CD14-positive monocyte (primary cell): Measurements from ENCODE around the gene EMILIN1. TPM values are rescaled to one million over a fixed set of nuclear protein-coding genes. Genes with fewer than 3 reads are reported as not detected.

ENCODE experiments used
- DNase-seq, 3 donors: peaks; one replicate each; pipeline ENCODE4 v3.0.0-alpha.2; 2011 to 2022
- H2AFZ ChIP-seq: 2 replicates; pipeline ENCODE4 v1.6.0; 2012; ENCODE audit warnings: mild to moderate bottlenecking, low read depth, low read length, inconsistent platforms; ENCODE audit not compliant: insufficient read depth, poor library complexity, severe bottlenecking
- H3K27ac ChIP-seq, 2 donors: 1 replicate in 1 of 2; 2 replicates in 1 of 2; pipeline ENCODE4 v1.5.1; 2012 to 2013; ENCODE audit warnings: low read length in 2 of 2, control low read depth in 1 of 2, inconsistent platforms in 1 of 2, low read depth in 1 of 2, mild to moderate bottlenecking in 1 of 2
- H3K27me3 ChIP-seq, 2 donors: one replicate each; pipeline versions ENCODE4 v1.6.0 to v1.6.1; 2011 to 2013; ENCODE audit warnings: low read length in 2 of 2; ENCODE audit not compliant: control insufficient read depth in 2 of 2, insufficient read depth in 2 of 2
- H3K36me3 ChIP-seq, 2 donors: replicated peaks in 1 of 2; 1 replicate in 1 of 2; 2 replicates in 1 of 2; pipeline versions ENCODE4 v1.5.1 to v1.6.1; 2012 to 2013; ENCODE audit warnings: low read length in 2 of 2, control low read depth in 1 of 2, inconsistent platforms in 1 of 2, mild to moderate bottlenecking in 1 of 2; ENCODE audit not compliant: insufficient read depth in 2 of 2, control insufficient read depth in 1 of 2
- H3K4me1 ChIP-seq, 2 donors: 1 replicate in 1 of 2; 2 replicates in 1 of 2; pipeline versions ENCODE4 v1.5.1 to v1.6.1; 2012 to 2013; ENCODE audit warnings: low read length in 2 of 2, control low read depth in 1 of 2, inconsistent platforms in 1 of 2, mild to moderate bottlenecking in 1 of 2, moderate library complexity in 1 of 2; ENCODE audit not compliant: insufficient read depth in 2 of 2, control insufficient read depth in 1 of 2
- H3K4me2 ChIP-seq: replicated peaks from 2 replicates; pipeline ENCODE3; 2012; ENCODE audit warnings: low read length, moderate library complexity, mild to moderate bottlenecking; ENCODE audit not compliant: poor library complexity, severe bottlenecking; ENCODE audit errors: extremely low read depth
- H3K4me3 ChIP-seq, 3 experiments: fragments of 200-600 bp in 1 of 3; sonication (generic) in 1 of 3; replicated peaks in 1 of 3; 1 replicate in 2 of 3; 2 replicates in 1 of 3; pipeline ENCODE4 v1.5.1; 2011 to 2013; ENCODE audit warnings: low read length in 3 of 3, mild to moderate bottlenecking in 3 of 3, control low read depth in 2 of 3, low read depth in 2 of 3, inconsistent platforms in 1 of 3, moderate library complexity in 1 of 3
- H3K79me2 ChIP-seq: 2 replicates; pipeline ENCODE4 v1.6.0; 2012; ENCODE audit warnings: mild to moderate bottlenecking, control low read depth, inconsistent platforms, low read length, moderate library complexity; ENCODE audit not compliant: insufficient read depth
- H3K9ac ChIP-seq: 2 replicates; pipeline ENCODE4 v1.6.0; 2017; ENCODE audit warnings: low read length, mild to moderate bottlenecking; ENCODE audit not compliant: insufficient read depth, poor library complexity, severe bottlenecking
- H3K9me3 ChIP-seq, 2 donors: replicated peaks in 1 of 2; 1 replicate in 1 of 2; 2 replicates in 1 of 2; pipeline versions ENCODE4 v1.5.1 to v1.6.1; 2012 to 2013; ENCODE audit warnings: low read length in 2 of 2, control low read depth in 1 of 2; ENCODE audit not compliant: control insufficient read depth in 1 of 2, insufficient read depth in 1 of 2
- H4K20me1 ChIP-seq: 2 replicates; pipeline ENCODE4 v1.6.0; 2012; ENCODE audit warnings: mild to moderate bottlenecking, low read length, control low read depth, moderate library complexity; ENCODE audit not compliant: insufficient read depth
- H3K27ac Mint-ChIP-seq, 7 donors: one replicate each; pipeline ENCODE4 v1.8.0; 2020; ENCODE audit warnings: mild to moderate bottlenecking in 7 of 7, mixed read lengths in 7 of 7, moderate library complexity in 6 of 7, inconsistent platforms in 2 of 7
- H3K27me3 Mint-ChIP-seq, 3 donors: one replicate each; pipeline ENCODE4 v1.8.0; 2021 to 2022; ENCODE audit warnings: low read depth in 3 of 3, mild to moderate bottlenecking in 3 of 3, mixed read lengths in 3 of 3, moderate library complexity in 3 of 3, inconsistent platforms in 1 of 3
- H3K36me3 Mint-ChIP-seq, 2 donors: one replicate each; pipeline ENCODE4 v1.8.0; 2020; ENCODE audit warnings: mixed read lengths in 2 of 2, inconsistent platforms in 1 of 2, mild to moderate bottlenecking in 1 of 2
- H3K4me1 Mint-ChIP-seq: one replicate; pipeline ENCODE4 v1.8.0; 2020; ENCODE audit warnings: mild to moderate bottlenecking, mixed read lengths
- H3K4me3 Mint-ChIP-seq, 2 donors: one replicate each; pipeline ENCODE4 v1.8.0; 2020; ENCODE audit warnings: mild to moderate bottlenecking in 2 of 2, mixed read lengths in 2 of 2, moderate library complexity in 1 of 2
- H3K9me3 Mint-ChIP-seq, 7 donors: one replicate each; pipeline ENCODE4 v1.8.0; 2020 to 2022; ENCODE audit warnings: mixed read lengths in 7 of 7, mild to moderate bottlenecking in 6 of 7, moderate library complexity in 6 of 7, inconsistent platforms in 2 of 7
- WGBS: methylation state at CpG from one replicate; pipeline ENCODE4 v1.1.5; 2013; ENCODE audit warnings: missing lambda C conversion rate; ENCODE audit not compliant: insufficient coverage; 5-methylcytosine and 5-hydroxymethylcytosine counted together
- intact Hi-C, 2 donors: fragments of 100-400 bp; cut with micrococcal nuclease; formaldehyde crosslinking; loops; one replicate each; pipeline versions ENCODE4 v1.15.0 to v1.15.1; 2023
- polyA plus RNA-seq, 3 donors: library from polyadenylated mRNA; depleted of rRNA in 1 of 3; unstranded in 2 of 3; stranded (reverse) in 1 of 3; fragments of 300-500 nt in 2 of 3; fragments of >200 nt in 1 of 3; fragmentation: Illumina TruSeq in 2 of 3; gene quantifications; 1 replicate in 2 of 3; 2 replicates in 1 of 3; pipeline ENCODE4 v1.2.3, GENCODE V29; 2012 to 2021
- TF ChIP-seq, protein P1 (sequence below): fragments of 200-600 bp; IDR thresholded peaks from one replicate; pipeline ENCODE4 v1.8.0; 2022; ENCODE audit warnings: antibody characterized with exemption, mild to moderate bottlenecking

Gene EMILIN1
- polyA plus RNA-seq, 3 donors, result 0.43 to 1.0 (median 0.44) TPM

- no peak overlapping the region for H3K27ac Mint-ChIP-seq
- no peak overlapping the region for H3K4me2 ChIP-seq
- H3K27me3 ChIP-seq, result no peaks in the 10 kb centered on the region
- no peaks in the 10 kb centered on the region for H3K9me3 ChIP-seq
- intact Hi-C loops, result no loop called here
- TF ChIP-seq, protein P1, sequence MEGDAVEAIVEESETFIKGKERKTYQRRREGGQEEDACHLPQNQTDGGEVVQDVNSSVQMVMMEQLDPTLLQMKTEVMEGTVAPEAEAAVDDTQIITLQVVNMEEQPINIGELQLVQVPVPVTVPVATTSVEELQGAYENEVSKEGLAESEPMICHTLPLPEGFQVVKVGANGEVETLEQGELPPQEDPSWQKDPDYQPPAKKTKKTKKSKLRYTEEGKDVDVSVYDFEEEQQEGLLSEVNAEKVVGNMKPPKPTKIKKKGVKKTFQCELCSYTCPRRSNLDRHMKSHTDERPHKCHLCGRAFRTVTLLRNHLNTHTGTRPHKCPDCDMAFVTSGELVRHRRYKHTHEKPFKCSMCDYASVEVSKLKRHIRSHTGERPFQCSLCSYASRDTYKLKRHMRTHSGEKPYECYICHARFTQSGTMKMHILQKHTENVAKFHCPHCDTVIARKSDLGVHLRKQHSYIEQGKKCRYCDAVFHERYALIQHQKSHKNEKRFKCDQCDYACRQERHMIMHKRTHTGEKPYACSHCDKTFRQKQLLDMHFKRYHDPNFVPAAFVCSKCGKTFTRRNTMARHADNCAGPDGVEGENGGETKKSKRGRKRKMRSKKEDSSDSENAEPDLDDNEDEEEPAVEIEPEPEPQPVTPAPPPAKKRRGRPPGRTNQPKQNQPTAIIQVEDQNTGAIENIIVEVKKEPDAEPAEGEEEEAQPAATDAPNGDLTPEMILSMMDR, result no peak
- H4K20me1 ChIP-seq, result no peaks in the 10 kb centered on the region
- no peaks in the 10 kb centered on the region for H3K4me1 Mint-ChIP-seq
- no peak overlapping the region for H3K9ac ChIP-seq
- H3K36me3 ChIP-seq, result peaks cover 17 to 54% of the 10 kb centered on the region in 2 donors
- no peaks in the 10 kb centered on the region for H3K79me2 ChIP-seq
- H3K27ac ChIP-seq, result no peak overlapping the region
- WGBS, result no CpG with 5 or more reads among the region's 3 CpGs
- H3K36me3 Mint-ChIP-seq, result peaks cover 38 to 58% of the 10 kb centered on the region in 2 donors
- H3K4me1 ChIP-seq, result no peaks in the 10 kb centered on the region
- DNase-seq, result no peak
- peaks cover 0 to 2% (median 0%) of the 10 kb centered on the region in 3 donors for H3K27me3 Mint-ChIP-seq
- H3K9me3 Mint-ChIP-seq, result no peaks in the 10 kb centered on the region
- no peak overlapping the region for H3K4me3 Mint-ChIP-seq
- H3K4me3 ChIP-seq, result no peak overlapping the region
- H2AFZ ChIP-seq, result no peak overlapping the region
These were observed 18.1 kb upstream of the EMILIN1 start for GRCh38 chr2:27060323-27060722.

GRCh38 chr2:27065128-27065527 is 13.3 kb upstream of the EMILIN1 start:
- no peak overlapping the region for H3K4me2 ChIP-seq
- H3K27ac ChIP-seq, result no peak overlapping the region
- no peak overlapping the region for H2AFZ ChIP-seq
- intact Hi-C loops, result no loop called here
- Mint-ChIP-seq H3K4me3 (no peak overlapping the region), H3K27ac (no peak overlapping the region), H3K4me1 (peaks cover 8% of the 10 kb centered on the region), H3K9me3 (no peaks in the 10 kb centered on the region), H3K27me3 (peaks cover 0 to 2% (median 0%) of the 10 kb centered on the region in 3 donors), H3K36me3 (peaks cover 48 to 70% of the 10 kb centered on the region in 2 donors)
- no peak overlapping the region for H3K9ac ChIP-seq
- H3K27me3 ChIP-seq, result no peaks in the 10 kb centered on the region
- TF ChIP-seq, protein P1, result no peak
- peaks cover 15% of the 10 kb centered on the region for H4K20me1 ChIP-seq
- H3K9me3 ChIP-seq, result no peaks in the 10 kb centered on the region
- H3K4me1 ChIP-seq, result peaks cover under 1 to 2% of the 10 kb centered on the region in 2 donors
- H3K79me2 ChIP-seq, result peaks cover 13% of the 10 kb centered on the region
- peaks cover 31 to 60% of the 10 kb centered on the region in 2 donors for H3K36me3 ChIP-seq
- 100% methylated on average over 1 of the region's 3 CpGs for WGBS
- DNase-seq, result no peak
- H3K4me3 ChIP-seq, result no peak overlapping the region
